ENCODE data around the gene SLC7A7.

GRCh38 chr14:22822571-22823098, 7.4 kb upstream of the SLC7A7 start:
- TF ChIP-seq CTCF (conservative IDR thresholded peaks at IDR 0.05; ENCODE audit: low read depth in 2 of 2): peak; percentile 87 to 94
- no peak for TF ChIP-seq EZH2phosphoT487 (IDR thresholded peaks at IDR 0.05; ENCODE audit: unreplicated experiment)
